ENCODE results near the gene TRIM5. TPM values are rescaled to one million over a fixed set of nuclear protein-coding genes. Genes with fewer than 3 reads are reported as not detected.

The TRIM5 gene
- total and polyA plus RNA-seq, 2 experiments from 2014 or later: 20.8 to 21.0 TPM

GRCh38 chr11:5631417-5631816 is 53.5 kb downstream of the TRIM5 start (continued):
- no peak for TF ChIP-seq ZNF462 (CRISPR knock-in tag; IDR thresholded peaks at IDR 0.05)
- no peak for TF ChIP-seq ZNF114 (CRISPR knock-in tag; IDR thresholded peaks at IDR 0.05)
- TF ChIP-seq ZNF331 (CRISPR knock-in tag; IDR thresholded peaks at IDR 0.05; ENCODE audit: low read depth): no peak

DNA sequence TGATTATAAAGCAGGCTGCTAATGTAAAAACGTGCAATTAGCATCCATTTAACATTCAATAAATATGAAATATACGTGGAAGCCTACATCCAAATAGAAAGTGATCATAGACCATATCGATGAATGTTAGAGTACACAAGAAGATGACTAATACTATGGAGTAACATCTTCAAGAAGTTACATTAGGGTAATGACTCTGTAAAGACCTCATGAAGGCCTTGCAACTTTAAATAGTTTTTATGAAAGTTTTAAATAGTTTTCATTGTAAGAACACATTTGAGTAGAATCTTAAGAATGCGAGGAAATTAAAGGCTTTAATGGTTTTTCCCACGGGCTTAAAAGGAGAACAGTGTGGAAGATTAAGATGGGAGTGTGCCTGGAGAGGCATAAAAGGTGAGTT is 58.7 kb downstream of the TRIM5 start:
- no peaks in the 10 kb centered on the region for H4K20me1 ChIP-seq (replicated peaks; ENCODE audit: insufficient read depth)
- H3K4me1 ChIP-seq (ENCODE audit: insufficient read depth): peaks cover 17% of the 10 kb centered on the region
- Mint-ChIP-seq H3K4me1 (peaks cover 23% of the 10 kb centered on the region), H3K4me3 (no peak overlapping the region), H3K36me3 (ENCODE audit: low read depth) (no peaks in the 10 kb centered on the region), H3K9me3 (peaks cover 3% of the 10 kb centered on the region; the same call in 1 of the 3 replicates), H3K27ac (no peak overlapping the region), H3K27me3 (ENCODE audit: insufficient read depth, low read depth, poor library complexity) (no peaks in the 10 kb centered on the region)
- no peaks in the 10 kb centered on the region for H3K36me3 ChIP-seq (ENCODE audit: insufficient read depth)
- no peak overlapping the region for H3K4me2 ChIP-seq
- DNase-seq (ENCODE audit: low spot score) (no peak), ATAC-seq (no peak)
- H3K27me3 ChIP-seq (ENCODE audit: insufficient read depth): no peaks in the 10 kb centered on the region
- H3K9me2 ChIP-seq (ENCODE audit: insufficient read depth): peaks cover 22% of the 10 kb centered on the region; the same call in 1 of the 2 replicates
- H2AFZ ChIP-seq: no peak overlapping the region
- no peak overlapping the region for H3K27ac ChIP-seq (ENCODE audit: low read depth)
- H3F3A ChIP-seq (replicated peaks; ENCODE audit: low read depth): no peaks in the 10 kb centered on the region
- no peak overlapping the region for H3K4me3 ChIP-seq
- no peaks in the 10 kb centered on the region for H3K79me2 ChIP-seq (replicated peaks; ENCODE audit: insufficient read depth)
- TF ChIP-seq, protein P1, sequence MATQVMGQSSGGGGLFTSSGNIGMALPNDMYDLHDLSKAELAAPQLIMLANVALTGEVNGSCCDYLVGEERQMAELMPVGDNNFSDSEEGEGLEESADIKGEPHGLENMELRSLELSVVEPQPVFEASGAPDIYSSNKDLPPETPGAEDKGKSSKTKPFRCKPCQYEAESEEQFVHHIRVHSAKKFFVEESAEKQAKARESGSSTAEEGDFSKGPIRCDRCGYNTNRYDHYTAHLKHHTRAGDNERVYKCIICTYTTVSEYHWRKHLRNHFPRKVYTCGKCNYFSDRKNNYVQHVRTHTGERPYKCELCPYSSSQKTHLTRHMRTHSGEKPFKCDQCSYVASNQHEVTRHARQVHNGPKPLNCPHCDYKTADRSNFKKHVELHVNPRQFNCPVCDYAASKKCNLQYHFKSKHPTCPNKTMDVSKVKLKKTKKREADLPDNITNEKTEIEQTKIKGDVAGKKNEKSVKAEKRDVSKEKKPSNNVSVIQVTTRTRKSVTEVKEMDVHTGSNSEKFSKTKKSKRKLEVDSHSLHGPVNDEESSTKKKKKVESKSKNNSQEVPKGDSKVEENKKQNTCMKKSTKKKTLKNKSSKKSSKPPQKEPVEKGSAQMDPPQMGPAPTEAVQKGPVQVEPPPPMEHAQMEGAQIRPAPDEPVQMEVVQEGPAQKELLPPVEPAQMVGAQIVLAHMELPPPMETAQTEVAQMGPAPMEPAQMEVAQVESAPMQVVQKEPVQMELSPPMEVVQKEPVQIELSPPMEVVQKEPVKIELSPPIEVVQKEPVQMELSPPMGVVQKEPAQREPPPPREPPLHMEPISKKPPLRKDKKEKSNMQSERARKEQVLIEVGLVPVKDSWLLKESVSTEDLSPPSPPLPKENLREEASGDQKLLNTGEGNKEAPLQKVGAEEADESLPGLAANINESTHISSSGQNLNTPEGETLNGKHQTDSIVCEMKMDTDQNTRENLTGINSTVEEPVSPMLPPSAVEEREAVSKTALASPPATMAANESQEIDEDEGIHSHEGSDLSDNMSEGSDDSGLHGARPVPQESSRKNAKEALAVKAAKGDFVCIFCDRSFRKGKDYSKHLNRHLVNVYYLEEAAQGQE (IDR thresholded peaks at IDR 0.05; ENCODE audit: unreplicated experiment): no peak
- TF ChIP-seq CREB1 (CRISPR knock-in tag; IDR thresholded peaks at IDR 0.05; ENCODE audit: low read depth): no peak
- no peak for TF ChIP-seq ETS1 (IDR thresholded peaks at IDR 0.05)
